Neural progenitor cell (in vitro differentiated cells): Measurements from ENCODE around the gene PPFIA2.

Experiments
- CTCF ChIP-seq: fragments of 200-600 bp; sonication (generic); IDR thresholded peaks from 2 replicates; pipeline ENCODE4 v1.5.1; 2017; ENCODE audit warnings: antibody characterized with exemption, mild to moderate bottlenecking
- EZH2 ChIP-seq: fragments of 200-600 bp; sonication (generic); IDR thresholded peaks from 2 replicates; pipeline ENCODE4 v1.6.1; 2017; ENCODE audit warnings: antibody characterized with exemption, mild to moderate bottlenecking, moderate library complexity

- TF ChIP-seq CTCF = no peak
- TF ChIP-seq EZH2 = no peak
Observed at GRCh38 chr12:81255947-81256346, 503.2 kb downstream of the PPFIA2 start.
